Left lung (tissue), 10 donors: ENCODE data around the gene TXNL4B. TPM values are rescaled to one million over a fixed set of nuclear protein-coding genes. Genes with fewer than 3 reads are reported as not detected.

Source experiments
- ATAC-seq: fragments of 200-7000 bp; cut with Tn5 transposase; one replicate; pipeline ENCODE4 v1.9.1; 2020; ENCODE audit warnings: moderate library complexity
- DNase-seq, 4 donors: peaks; one replicate each; pipeline ENCODE4 v3.0.0-alpha.2; 2013 to 2020
- H3K27ac ChIP-seq, 2 donors: fragments of 200-600 bp; sonication (generic) in 1 of 2; one replicate each; pipeline versions ENCODE4 v1.5.0 to v1.8.0; 2020 to 2021
- H3K27me3 ChIP-seq, 2 donors: fragments of 200-600 bp; sonication (generic) in 1 of 2; one replicate each; pipeline versions ENCODE4 v1.5.0 to v1.8.0; 2020 to 2021
- H3K36me3 ChIP-seq, 2 donors: fragments of 200-600 bp; sonication (generic) in 1 of 2; one replicate each; pipeline versions ENCODE4 v1.5.0 to v1.8.0; 2020 to 2021
- H3K4me1 ChIP-seq, 2 donors: fragments of 200-600 bp; one replicate each; pipeline ENCODE4 v1.8.0; 2021
- H3K4me3 ChIP-seq, 2 donors: fragments of 200-600 bp; sonication (generic) in 1 of 2; one replicate each; pipeline versions ENCODE4 v1.5.0 to v1.8.0; 2020 to 2021; ENCODE audit warnings: mild to moderate bottlenecking in 1 of 2
- H3K9me3 ChIP-seq, 2 donors: fragments of 200-600 bp; sonication (generic) in 1 of 2; one replicate each; pipeline versions ENCODE4 v1.5.0 to v1.8.0; 2020 to 2021
- CTCF ChIP-seq, 2 donors: fragments of 200-600 bp; sonication (generic) in 1 of 2; IDR thresholded peaks; one replicate each; pipeline versions ENCODE4 v1.5.0 to v1.8.0; 2021; ENCODE audit warnings: antibody characterized with exemption in 2 of 2
- intact Hi-C, 2 donors: fragments of 100-400 bp; cut with DNase I; formaldehyde crosslinking; loops; one replicate each; pipeline versions ENCODE4 v1.11.2 to v1.14.2; 2022
- polyA plus RNA-seq, 6 donors: library from polyadenylated mRNA; unstranded; fragments of 120-200 nt; gene quantifications; one replicate each; pipeline ENCODE4 v1.2.1, GENCODE V29; 2013; ENCODE audit not compliant: insufficient read length in 6 of 6
- total RNA-seq, 2 donors: library from RNA; stranded (reverse); fragmentation: NEBNext Ultra II Directional; extraction: Animal tissue kit (Norgen Biotek cat#: 25700); gene quantifications; one replicate each; pipeline ENCODE4 v1.2.1, GENCODE V29; 2021
- donor health status: DM: no; HTN: yes; CAD: no.
- donor health status: DM: no; HTN: no; CAD: no.

Gene TXNL4B
- total and polyA plus RNA-seq, 8 donors, result 9.8 to 22.9 (median 20.0) TPM

GRCh38 chr16:72098936-72099335 is 5.5 kb upstream of the TXNL4B start:
- no peak for ATAC-seq

GRCh38 chr16:72094266-72094610 is 818 bp upstream of the TXNL4B start:
- DNase-seq (peak in 1 of 4 donors; percentile 12), ATAC-seq (peak; percentile 2)
- H3K36me3 ChIP-seq, result peaks cover 0 to 47% of the 10 kb centered on the region in 2 donors
- intact Hi-C loops, result loop anchor here in 1 of 2 donors (10.0 kb wide), 1 partner anchor 79 kb away; no protein-coding TSS in a partner anchor
- no peaks in the 10 kb centered on the region for H3K27me3 ChIP-seq
- no peak for TF ChIP-seq CTCF (IDR thresholded peaks at IDR 0.05)
- H3K4me3 ChIP-seq, result peak overlapping the region; percentile 75 to 93
- H3K4me1 ChIP-seq, result peaks cover 18 to 46% of the 10 kb centered on the region in 2 donors
- no peaks in the 10 kb centered on the region for H3K9me3 ChIP-seq
- H3K27ac ChIP-seq, result peak overlapping the region; percentile 89 to 92

More at GRCh38 chr16:72098936-72099335, 5.5 kb upstream of the TXNL4B start:
- no peak for DNase-seq
- no peaks in the 10 kb centered on the region for H3K9me3 ChIP-seq
- peaks cover 11 to 24% of the 10 kb centered on the region in 2 donors for H3K4me1 ChIP-seq
- no peaks in the 10 kb centered on the region for H3K27me3 ChIP-seq
- TF ChIP-seq CTCF (IDR thresholded peaks at IDR 0.05), result no peak
- H3K4me3 ChIP-seq, result no peak overlapping the region
- intact Hi-C loops, result loop anchor here in 1 of 2 donors (10.0 kb wide), 1 partner anchor 84 kb away; no protein-coding TSS in a partner anchor
- peaks cover 0 to 80% of the 10 kb centered on the region in 2 donors for H3K36me3 ChIP-seq
- H3K27ac ChIP-seq, result no peak overlapping the region

GRCh38 chr16:72092832-72093447 is 480 bp downstream of the TXNL4B start:
- TF ChIP-seq CTCF (IDR thresholded peaks at IDR 0.05), result no peak
- H3K27me3 ChIP-seq, result no peaks in the 10 kb centered on the region
- H3K4me1 ChIP-seq, result peaks cover 18 to 46% of the 10 kb centered on the region in 2 donors
- ATAC-seq (peak; percentile 48), DNase-seq (peak in 2 of 4 donors; percentile 7 to 26)
- intact Hi-C loops, result loop anchor here in 1 of 2 donors (10.0 kb wide), 1 partner anchor 78 kb away; no protein-coding TSS in a partner anchor
- H3K9me3 ChIP-seq, result no peaks in the 10 kb centered on the region
- H3K27ac ChIP-seq, result peak overlapping the region; percentile 89 to 92
- H3K4me3 ChIP-seq, result peak overlapping the region; percentile 75 to 93
- H3K36me3 ChIP-seq, result peaks cover 0 to 47% of the 10 kb centered on the region in 2 donors

GRCh38 chr16:72091217-72091616 is 2.2 kb downstream of the TXNL4B start:
- no peak for TF ChIP-seq CTCF (IDR thresholded peaks at IDR 0.05)
- intact Hi-C loops, result loop anchor here in 1 of 2 donors (10.0 kb wide), 1 partner anchor 76 kb away; no protein-coding TSS in a partner anchor
- Histone ChIP-seq H3K36me3 (peaks cover 0 to 45% of the 10 kb centered on the region in 2 donors), H3K4me3 (no peak overlapping the region), H3K9me3 (no peaks in the 10 kb centered on the region), H3K4me1 (peaks cover 18 to 42% of the 10 kb centered on the region in 2 donors), H3K27ac (no peak overlapping the region), H3K27me3 (no peaks in the 10 kb centered on the region)
- DNase-seq (no peak), ATAC-seq (no peak)

- Histone ChIP-seq H3K27me3 (no peaks in the 10 kb centered on the region), H3K4me1 (no peaks in the 10 kb centered on the region), H3K9me3 (peaks cover 0 to 13% of the 10 kb centered on the region in 2 donors), H3K27ac (no peak overlapping the region), H3K36me3 (peaks cover 0 to 61% of the 10 kb centered on the region in 2 donors), H3K4me3 (no peak overlapping the region)
- no peak for ATAC-seq
- no peak for DNase-seq
- TF ChIP-seq CTCF (IDR thresholded peaks at IDR 0.05), result no peak
- intact Hi-C loops, result no loop called here
Measured at GRCh38 chr16:72085002-72085401, 8.4 kb downstream of the TXNL4B start.
